NT2/D1 (cell line): ENCODE results near the gene NTM.

ENCODE experiments used
- DNase-seq: peaks from one replicate; pipeline ENCODE4 v3.0.0-alpha.2; 2011; ENCODE audit warnings: low read depth, low spot score
- H3K27me3 ChIP-seq: 2 replicates; pipeline ENCODE4 v1.6.0; 2011; ENCODE audit warnings: mild to moderate bottlenecking; ENCODE audit not compliant: insufficient read length, insufficient read depth
- H3K36me3 ChIP-seq: 2 replicates; pipeline ENCODE4 v1.6.1; 2011; ENCODE audit warnings: mild to moderate bottlenecking, low read length, mixed read lengths; ENCODE audit not compliant: insufficient read depth, insufficient read length
- H3K4me1 ChIP-seq: 2 replicates; pipeline ENCODE4 v1.5.1; 2011; ENCODE audit not compliant: insufficient read depth, insufficient read length
- H3K4me3 ChIP-seq: 2 replicates; pipeline ENCODE4 v1.5.1; 2011; ENCODE audit warnings: low read depth; ENCODE audit not compliant: insufficient read length
- H3K9ac ChIP-seq: 2 replicates; pipeline ENCODE4 v1.6.0; 2011; ENCODE audit warnings: low read depth; ENCODE audit not compliant: insufficient read length
- H3K9me3 ChIP-seq: 2 replicates; pipeline ENCODE4 v1.5.1; 2011; ENCODE audit warnings: mild to moderate bottlenecking, low read length; ENCODE audit not compliant: insufficient read depth
- SUZ12 ChIP-seq: IDR thresholded peaks from 2 replicates; pipeline ENCODE4 v1.6.1; 2011; ENCODE audit not compliant: insufficient read length, insufficient read depth; ENCODE audit errors: extremely low read depth
- YY1 ChIP-seq: IDR thresholded peaks from 2 replicates; pipeline ENCODE4 v1.6.1; 2011; ENCODE audit not compliant: insufficient read length, insufficient read depth
- ZNF274 ChIP-seq: IDR thresholded peaks from 2 replicates; pipeline ENCODE4 v1.6.1; 2011; ENCODE audit warnings: mild to moderate bottlenecking, low read depth, low read length

The NTM gene

GRCh38 chr11:131592734-131593133 is 222.3 kb downstream of the NTM start:
- DNase-seq, result no peak
- no peak for TF ChIP-seq ZNF274
- no peak for TF ChIP-seq SUZ12
- no peak for TF ChIP-seq YY1
- Histone ChIP-seq H3K36me3 (no peaks in the 10 kb centered on the region), H3K4me3 (no peak overlapping the region), H3K4me1 (peaks cover 5% of the 10 kb centered on the region), H3K9ac (no peak overlapping the region), H3K27me3 (no peaks in the 10 kb centered on the region), H3K9me3 (no peaks in the 10 kb centered on the region)

- Histone ChIP-seq H3K36me3 (no peaks in the 10 kb centered on the region), H3K27me3 (no peaks in the 10 kb centered on the region), H3K9ac (no peak overlapping the region), H3K9me3 (no peaks in the 10 kb centered on the region), H3K4me1 (peaks cover 5% of the 10 kb centered on the region), H3K4me3 (no peak overlapping the region)
- TF ChIP-seq SUZ12 (no peak), YY1 (no peak), ZNF274 (no peak)
- no peak for DNase-seq
Observed at GRCh38 chr11:131593301-131593700, 222.9 kb downstream of the NTM start.

- Histone ChIP-seq H3K36me3 (no peaks in the 10 kb centered on the region), H3K4me3 (no peak overlapping the region), H3K9me3 (no peaks in the 10 kb centered on the region), H3K4me1 (peaks cover 5% of the 10 kb centered on the region), H3K27me3 (no peaks in the 10 kb centered on the region), H3K9ac (no peak overlapping the region)
- no peak for DNase-seq
- no peak for TF ChIP-seq YY1
- TF ChIP-seq ZNF274, result no peak
- TF ChIP-seq SUZ12, result no peak
Observed at GRCh38 chr11:131595797-131596196, 225.4 kb downstream of the NTM start.

- Histone ChIP-seq H3K4me3 (no peak overlapping the region), H3K9ac (no peak overlapping the region), H3K9me3 (no peaks in the 10 kb centered on the region), H3K27me3 (no peaks in the 10 kb centered on the region), H3K4me1 (peaks cover 2% of the 10 kb centered on the region), H3K36me3 (no peaks in the 10 kb centered on the region)
- DNase-seq, result no peak
- TF ChIP-seq SUZ12 (no peak), YY1 (no peak), ZNF274 (no peak)
Observed at GRCh38 chr11:131597890-131598289, 227.5 kb downstream of the NTM start.

- H3K9me3 ChIP-seq, result no peaks in the 10 kb centered on the region
- DNase-seq, result no peak
- H3K27me3 ChIP-seq, result no peaks in the 10 kb centered on the region
- no peak overlapping the region for H3K9ac ChIP-seq
- no peaks in the 10 kb centered on the region for H3K36me3 ChIP-seq
- no peak overlapping the region for H3K4me3 ChIP-seq
- no peak for TF ChIP-seq YY1
- no peak for TF ChIP-seq ZNF274
- no peak for TF ChIP-seq SUZ12
- peaks cover under 1% of the 10 kb centered on the region for H3K4me1 ChIP-seq
Observed at GRCh38 chr11:131598305-131598704, 227.9 kb downstream of the NTM start.

- no peak overlapping the region for H3K9ac ChIP-seq
- no peaks in the 10 kb centered on the region for H3K27me3 ChIP-seq
- no peaks in the 10 kb centered on the region for H3K4me1 ChIP-seq
- no peaks in the 10 kb centered on the region for H3K9me3 ChIP-seq
- TF ChIP-seq ZNF274 (no peak), YY1 (no peak), SUZ12 (no peak)
- DNase-seq, result no peak
- no peaks in the 10 kb centered on the region for H3K36me3 ChIP-seq
- H3K4me3 ChIP-seq, result no peak overlapping the region
Observed at GRCh38 chr11:131599285-131599684, 228.9 kb downstream of the NTM start.

GRCh38 chr11:131600628-131601027 is 230.2 kb downstream of the NTM start:
- Histone ChIP-seq H3K9ac (no peak overlapping the region), H3K27me3 (no peaks in the 10 kb centered on the region), H3K4me1 (no peaks in the 10 kb centered on the region), H3K36me3 (no peaks in the 10 kb centered on the region), H3K9me3 (no peaks in the 10 kb centered on the region), H3K4me3 (no peak overlapping the region)
- DNase-seq, result no peak
- TF ChIP-seq YY1 (no peak), SUZ12 (no peak), ZNF274 (no peak)

GRCh38 chr11:131601586-131601985 is 231.2 kb downstream of the NTM start:
- no peaks in the 10 kb centered on the region for H3K36me3 ChIP-seq
- H3K9ac ChIP-seq, result no peak overlapping the region
- H3K27me3 ChIP-seq, result no peaks in the 10 kb centered on the region
- no peak overlapping the region for H3K4me3 ChIP-seq
- H3K9me3 ChIP-seq, result no peaks in the 10 kb centered on the region
- no peak for DNase-seq
- H3K4me1 ChIP-seq, result no peaks in the 10 kb centered on the region
- no peak for TF ChIP-seq ZNF274
